GM19328 (cell line): ENCODE measurements around the gene RYR1.

Experiments
- ATAC-seq: cut with Tn5 transposase; IDR thresholded peaks from one replicate; pipeline ENCODE4 v1.9.1; 2021; ENCODE audit warnings: mild to moderate bottlenecking, moderate library complexity; ENCODE audit not compliant: unreplicated experiment

Gene RYR1

GRCh38 chr19:38433268-38433733, at the start of gene RYR1:
RYR1 (plus strand) TSS chr19:38433691; CDS start chr19:38433830, 139 bp downstream.
- no peak for ATAC-seq

GRCh38 chr19:38383743-38384142, 49.7 kb upstream of the RYR1 start:
- no peak for ATAC-seq

GRCh38 chr19:38384209-38385027, 49.1 kb upstream of the RYR1 start:
- ATAC-seq = no peak

- ATAC-seq = no peak
Measured at GRCh38 chr19:38385057-38385803, 48.3 kb upstream of the RYR1 start.

GRCh38 chr19:38385804-38386257, 47.7 kb upstream of the RYR1 start:
- no peak for ATAC-seq

GRCh38 chr19:38386300-38386970, 47.1 kb upstream of the RYR1 start:
- ATAC-seq = no peak

GRCh38 chr19:38386971-38387549, 46.4 kb upstream of the RYR1 start:
- no peak for ATAC-seq

- ATAC-seq = peak; percentile 50
Measured at GRCh38 chr19:38387550-38388348, 45.7 kb upstream of the RYR1 start, which contains the start of gene GGN. GGN (minus strand) TSS chr19:38388034; CDS start chr19:38387261, 773 bp downstream.

- no peak for ATAC-seq
Measured at GRCh38 chr19:38388349-38389100, 45.0 kb upstream of the RYR1 start, which contains the start of gene SPRED3. SPRED3 (plus strand) TSS chr19:38388697; CDS start chr19:38390303, 1,606 bp downstream.

- no peak for ATAC-seq
Measured at GRCh38 chr19:38389101-38389925, 44.2 kb upstream of the RYR1 start.

- ATAC-seq = no peak
Measured at GRCh38 chr19:38389957-38390924, 43.2 kb upstream of the RYR1 start.

- no peak for ATAC-seq
Measured at GRCh38 chr19:38391911-38392464, 41.5 kb upstream of the RYR1 start.

GRCh38 chr19:38392707-38393308, 40.7 kb upstream of the RYR1 start:
- no peak for ATAC-seq

GRCh38 chr19:38394488-38394887, 39.0 kb upstream of the RYR1 start:
- no peak for ATAC-seq

GRCh38 chr19:38395381-38396114, 37.9 kb upstream of the RYR1 start:
- ATAC-seq = no peak

- no peak for ATAC-seq
Measured at GRCh38 chr19:38399081-38399480, 34.4 kb upstream of the RYR1 start.
